Measurements from ENCODE around the gene VSTM4.

DNA sequence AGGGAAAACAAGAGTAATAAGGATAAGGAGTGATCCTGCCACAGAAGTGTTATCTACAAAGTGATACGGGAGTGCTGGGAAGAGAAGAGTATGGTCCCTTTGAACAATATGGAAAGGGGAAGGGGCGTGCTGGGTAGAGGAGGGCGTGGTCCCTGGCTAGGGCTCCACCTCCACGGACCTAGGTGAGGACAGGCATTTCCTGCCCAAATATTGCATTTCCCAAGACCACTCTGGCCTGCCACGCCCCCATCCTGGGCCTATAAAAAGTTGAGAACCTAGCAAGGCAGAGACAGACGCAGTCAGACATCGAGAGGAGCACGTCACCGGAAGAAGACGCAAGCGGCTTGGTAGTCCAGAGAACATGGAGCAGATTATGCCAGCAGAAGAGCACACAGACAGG, 22.8 kb downstream of the VSTM4 start:
- TF ChIP-seq POLR2A (IDR thresholded peaks at IDR 0.05; ENCODE audit: low read length) (no peak), GATA1 (IDR thresholded peaks at IDR 0.05; ENCODE audit: low read depth, low read length) (no peak)

Measured in erythroblast (primary cell).